ENCODE measurements around the gene ZFYVE21.

ZFYVE21 gene

DNA sequence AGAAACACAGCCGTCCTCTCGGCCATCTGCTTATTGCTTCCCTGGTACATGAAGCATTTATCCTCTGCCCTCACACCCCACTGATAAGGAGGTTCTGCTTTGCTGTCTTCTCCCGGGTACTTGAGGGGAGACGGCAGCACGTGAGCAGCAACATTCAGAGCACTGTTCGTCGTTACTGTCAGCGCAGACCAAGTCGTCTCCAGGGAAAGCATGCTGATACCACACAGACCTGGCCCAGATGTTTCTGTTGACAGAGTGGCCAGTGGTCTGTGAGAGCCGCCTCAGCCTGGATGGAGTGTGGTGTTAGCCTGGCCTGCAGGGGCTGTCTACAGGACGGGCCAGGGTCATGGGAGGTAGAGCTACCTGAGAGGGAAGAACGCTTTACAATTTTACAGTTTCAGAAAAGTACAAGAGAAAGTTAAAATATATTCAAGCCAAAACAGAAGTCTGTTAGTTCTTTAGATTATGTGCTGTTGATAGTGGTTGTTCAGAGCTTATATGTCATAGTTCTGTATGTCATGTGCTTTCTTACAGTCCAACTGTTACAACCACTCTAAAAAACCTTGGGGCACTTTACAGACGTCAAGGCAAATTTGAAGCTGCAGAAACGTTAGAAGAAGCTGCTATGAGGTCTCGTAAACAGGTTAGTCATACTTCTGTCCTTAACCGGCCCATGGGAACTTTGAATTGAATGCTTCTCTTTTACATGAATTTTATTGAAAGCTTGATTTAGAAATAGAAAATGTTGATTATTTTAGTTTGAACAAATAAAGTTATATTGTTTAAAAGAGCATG, 38.5 kb upstream of the ZFYVE21 start:
- TF ChIP-seq, protein P1, sequence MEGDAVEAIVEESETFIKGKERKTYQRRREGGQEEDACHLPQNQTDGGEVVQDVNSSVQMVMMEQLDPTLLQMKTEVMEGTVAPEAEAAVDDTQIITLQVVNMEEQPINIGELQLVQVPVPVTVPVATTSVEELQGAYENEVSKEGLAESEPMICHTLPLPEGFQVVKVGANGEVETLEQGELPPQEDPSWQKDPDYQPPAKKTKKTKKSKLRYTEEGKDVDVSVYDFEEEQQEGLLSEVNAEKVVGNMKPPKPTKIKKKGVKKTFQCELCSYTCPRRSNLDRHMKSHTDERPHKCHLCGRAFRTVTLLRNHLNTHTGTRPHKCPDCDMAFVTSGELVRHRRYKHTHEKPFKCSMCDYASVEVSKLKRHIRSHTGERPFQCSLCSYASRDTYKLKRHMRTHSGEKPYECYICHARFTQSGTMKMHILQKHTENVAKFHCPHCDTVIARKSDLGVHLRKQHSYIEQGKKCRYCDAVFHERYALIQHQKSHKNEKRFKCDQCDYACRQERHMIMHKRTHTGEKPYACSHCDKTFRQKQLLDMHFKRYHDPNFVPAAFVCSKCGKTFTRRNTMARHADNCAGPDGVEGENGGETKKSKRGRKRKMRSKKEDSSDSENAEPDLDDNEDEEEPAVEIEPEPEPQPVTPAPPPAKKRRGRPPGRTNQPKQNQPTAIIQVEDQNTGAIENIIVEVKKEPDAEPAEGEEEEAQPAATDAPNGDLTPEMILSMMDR (IDR thresholded peaks at IDR 0.05; ENCODE audit: control extremely low read depth, extremely low read depth, low read depth, missing control alignments), result no peak
- DNase-seq (ENCODE audit: extremely low spot score), result no peak
- ChIA-PET CTCF (interaction anchor here (0.8 to 2.0 kb wide), 3 partner anchors 9 to 16 kb away, joined by 3 to 7 read pairs (median 4); no protein-coding TSS in a partner anchor), POLR2A (no interaction called here)

DNA sequence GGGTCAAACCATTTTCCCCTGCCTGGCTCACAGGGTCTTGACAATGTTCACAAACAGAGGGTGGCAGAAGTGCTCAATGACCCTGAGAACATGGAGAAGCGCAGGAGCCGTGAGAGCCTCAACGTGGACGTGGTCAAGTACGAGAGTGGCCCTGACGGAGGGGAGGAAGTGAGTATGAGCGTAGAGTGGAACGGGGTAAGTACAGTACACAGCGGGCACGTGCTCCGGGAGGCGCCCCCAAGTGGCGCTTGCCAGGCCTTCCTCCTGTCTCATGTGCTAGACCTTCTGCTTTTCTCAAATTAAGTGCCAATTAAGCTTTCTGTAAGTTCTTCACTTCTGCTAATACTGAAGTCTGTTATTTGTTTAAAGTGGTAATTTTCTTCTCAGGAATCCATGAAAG, 36.3 kb upstream of the ZFYVE21 start:
- ChIA-PET CTCF (interaction anchor here (0.6 to 1.9 kb wide), 11 partner anchors 9 to 108 kb away, joined by 3 to 7 read pairs (median 4); no protein-coding TSS in a partner anchor), POLR2A (no interaction called here)
- peak; percentile 79 for DNase-seq (ENCODE audit: extremely low spot score)
- TF ChIP-seq, protein P1 (IDR thresholded peaks at IDR 0.05; ENCODE audit: control extremely low read depth, extremely low read depth, low read depth, missing control alignments), result peak; percentile 56

DNA sequence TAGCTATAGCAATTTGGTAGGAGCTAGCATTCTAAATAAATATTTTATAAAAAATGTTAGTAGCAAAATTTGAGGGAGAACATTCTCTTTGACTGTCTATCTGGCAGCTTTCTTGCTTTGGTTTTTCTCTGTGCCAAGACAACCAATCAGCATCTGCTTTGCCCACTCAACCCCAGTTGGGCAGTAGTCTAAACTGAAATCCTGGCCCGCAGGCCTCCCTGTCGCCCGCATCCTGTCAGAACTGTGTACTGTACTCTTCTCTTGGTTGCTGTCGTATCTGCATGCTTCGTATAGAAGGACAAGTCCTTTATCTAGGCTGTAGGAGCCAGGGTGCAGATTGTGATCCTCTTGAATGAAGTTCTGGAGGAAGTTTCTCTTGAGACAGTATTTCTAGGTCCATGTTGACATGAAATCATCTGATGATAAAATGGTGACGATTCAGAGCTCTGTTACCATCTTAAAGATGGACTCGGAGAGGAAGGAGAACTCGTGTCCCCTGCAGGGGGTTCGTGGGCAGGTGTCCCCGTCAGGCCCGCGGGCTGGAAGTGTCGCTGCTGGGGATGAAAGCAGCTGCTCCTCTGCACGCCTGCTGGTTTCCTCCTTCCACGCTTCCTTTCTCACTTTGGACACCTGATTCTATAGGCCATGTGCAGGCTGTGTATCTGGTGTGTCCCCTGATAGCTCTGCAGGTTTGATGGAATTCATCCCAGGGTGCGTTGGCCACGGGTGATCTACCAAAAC, 34.9 kb upstream of the ZFYVE21 start:
- ChIA-PET CTCF (interaction anchor here (0.9 to 1.9 kb wide), 11 partner anchors 8 to 108 kb away, joined by 3 to 7 read pairs (median 4); no protein-coding TSS in a partner anchor), POLR2A (no interaction called here)
- no peak for DNase-seq (ENCODE audit: extremely low spot score)
- TF ChIP-seq, protein P1 (IDR thresholded peaks at IDR 0.05; ENCODE audit: control extremely low read depth, extremely low read depth, low read depth, missing control alignments), result no peak

DNA sequence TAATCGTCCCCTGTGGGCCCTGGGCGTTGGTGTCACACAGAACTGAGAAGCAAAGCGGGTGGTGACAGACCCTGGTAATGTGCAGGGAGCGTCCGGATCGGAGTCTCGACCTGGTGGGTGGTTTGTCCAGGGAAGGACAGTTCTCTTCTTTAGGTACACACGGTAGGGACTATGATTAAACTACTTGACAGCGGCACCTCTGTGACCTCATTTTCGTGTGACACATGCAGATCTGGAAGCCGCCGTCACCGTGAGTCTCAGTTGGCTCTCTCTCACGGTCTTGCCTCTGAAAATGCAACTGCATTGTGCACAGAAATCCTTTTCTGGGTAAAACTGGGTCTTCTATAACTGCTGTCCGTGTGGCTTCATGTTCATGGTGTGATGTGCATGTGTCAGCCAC, 32.5 kb upstream of the ZFYVE21 start:
- TF ChIP-seq, protein P1 (IDR thresholded peaks at IDR 0.05; ENCODE audit: control extremely low read depth, extremely low read depth, low read depth, missing control alignments), result no peak
- no peak for DNase-seq (ENCODE audit: extremely low spot score)
- POLR2A ChIA-PET, result no interaction called here
- CTCF ChIA-PET, result interaction anchor here (1.3 kb wide), 1 partner anchor 11 kb away, joined by 3 read pairs; no protein-coding TSS in a partner anchor

DNA sequence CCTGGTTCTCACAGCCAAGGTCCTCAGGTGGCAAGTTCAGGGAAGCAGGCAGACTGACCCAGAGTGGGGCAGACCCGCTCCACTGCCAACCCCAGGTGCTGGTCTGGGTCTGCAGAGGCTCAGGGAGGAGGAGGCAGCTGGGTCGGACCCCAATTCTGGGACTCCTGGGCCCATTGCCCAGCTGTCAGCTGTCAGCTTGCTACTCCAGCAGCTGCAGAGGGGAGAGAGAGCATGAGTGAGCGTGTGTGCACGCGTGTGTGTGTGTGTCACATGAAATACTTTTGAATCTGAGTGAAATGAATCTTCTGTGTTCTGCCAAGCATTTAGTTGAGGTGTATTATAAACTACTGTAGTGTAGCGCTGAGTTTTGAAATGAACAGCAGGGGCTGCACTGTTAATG, 31.1 kb upstream of the ZFYVE21 start:
- CTCF ChIA-PET, result no interaction called here
- POLR2A ChIA-PET, result no interaction called here
- TF ChIP-seq, protein P1 (IDR thresholded peaks at IDR 0.05; ENCODE audit: control extremely low read depth, extremely low read depth, low read depth, missing control alignments), result no peak
- DNase-seq (ENCODE audit: extremely low spot score), result no peak

DNA sequence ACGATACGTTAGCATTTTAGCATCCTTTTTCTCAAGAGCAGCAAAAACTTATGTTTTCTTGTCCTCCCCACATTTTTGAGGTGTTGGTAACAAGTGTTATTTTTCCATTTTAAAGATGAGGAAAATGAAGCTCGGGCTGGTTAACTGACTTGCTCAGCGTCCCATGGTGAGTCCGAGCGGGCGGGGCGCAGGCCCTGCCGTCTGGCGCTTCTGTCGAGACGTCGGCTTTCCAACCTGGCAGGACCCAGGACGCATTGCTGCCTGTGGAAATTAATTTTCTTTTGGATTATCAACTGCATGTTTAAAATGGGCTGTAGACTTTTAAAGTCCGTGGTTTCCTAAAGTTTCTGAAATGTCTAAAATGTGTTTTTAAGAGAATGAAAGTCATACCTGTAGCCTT, 30.7 kb upstream of the ZFYVE21 start:
- ChIA-PET CTCF (no interaction called here), POLR2A (no interaction called here)
- no peak for DNase-seq (ENCODE audit: extremely low spot score)
- TF ChIP-seq, protein P1 (IDR thresholded peaks at IDR 0.05; ENCODE audit: control extremely low read depth, extremely low read depth, low read depth, missing control alignments), result no peak

Data from GM10248 (cell line).